ENCODE measurements around the gene BMPR1A.

DNA sequence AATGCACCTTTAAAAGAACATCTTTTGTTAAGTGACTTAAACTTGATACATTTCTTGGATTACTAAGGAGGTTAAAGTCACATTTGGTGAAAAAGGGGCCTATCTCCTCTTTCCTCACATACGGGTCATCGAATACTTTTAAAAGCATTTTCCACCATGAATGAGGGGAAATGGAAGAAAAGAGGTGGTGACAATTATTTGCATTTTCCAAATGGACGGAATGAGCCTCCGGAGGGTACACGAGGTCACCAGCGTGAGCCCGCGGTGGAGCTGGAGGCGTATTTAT lies 1.0 kb upstream of the BMPR1A start:
- TF ChIP-seq, protein P1, sequence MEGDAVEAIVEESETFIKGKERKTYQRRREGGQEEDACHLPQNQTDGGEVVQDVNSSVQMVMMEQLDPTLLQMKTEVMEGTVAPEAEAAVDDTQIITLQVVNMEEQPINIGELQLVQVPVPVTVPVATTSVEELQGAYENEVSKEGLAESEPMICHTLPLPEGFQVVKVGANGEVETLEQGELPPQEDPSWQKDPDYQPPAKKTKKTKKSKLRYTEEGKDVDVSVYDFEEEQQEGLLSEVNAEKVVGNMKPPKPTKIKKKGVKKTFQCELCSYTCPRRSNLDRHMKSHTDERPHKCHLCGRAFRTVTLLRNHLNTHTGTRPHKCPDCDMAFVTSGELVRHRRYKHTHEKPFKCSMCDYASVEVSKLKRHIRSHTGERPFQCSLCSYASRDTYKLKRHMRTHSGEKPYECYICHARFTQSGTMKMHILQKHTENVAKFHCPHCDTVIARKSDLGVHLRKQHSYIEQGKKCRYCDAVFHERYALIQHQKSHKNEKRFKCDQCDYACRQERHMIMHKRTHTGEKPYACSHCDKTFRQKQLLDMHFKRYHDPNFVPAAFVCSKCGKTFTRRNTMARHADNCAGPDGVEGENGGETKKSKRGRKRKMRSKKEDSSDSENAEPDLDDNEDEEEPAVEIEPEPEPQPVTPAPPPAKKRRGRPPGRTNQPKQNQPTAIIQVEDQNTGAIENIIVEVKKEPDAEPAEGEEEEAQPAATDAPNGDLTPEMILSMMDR (IDR thresholded peaks at IDR 0.05) = no peak
- no peak for TF ChIP-seq POLR2A (IDR thresholded peaks at IDR 0.05)
